Effector memory CD8-positive, alpha-beta T cell (primary cell): Measurements from ENCODE around the gene DAPK1.

Source experiments
- ATAC-seq: fragments of 150-1000 bp; cut with Tn5 transposase; replicated peaks from 2 replicates; pipeline ENCODE4 v1.10.0; 2021; ENCODE audit warnings: mild to moderate bottlenecking, moderate library complexity
- DNase-seq, 3 experiments: peaks; one replicate each; pipeline ENCODE4 v3.0.0; 2021
- H3K27ac Mint-ChIP-seq, 2 donors: one replicate each; pipeline ENCODE4 v1.8.0; 2022; ENCODE audit warnings: mild to moderate bottlenecking in 2 of 2, mixed read lengths in 2 of 2, moderate library complexity in 2 of 2
- H3K27me3 Mint-ChIP-seq, 2 donors: one replicate each; pipeline ENCODE4 v1.8.0; 2022; ENCODE audit warnings: mixed read lengths in 2 of 2
- H3K36me3 Mint-ChIP-seq: one replicate; pipeline ENCODE4 v1.8.0; 2022; ENCODE audit warnings: mild to moderate bottlenecking, moderate library complexity, mixed read lengths; ENCODE audit not compliant: insufficient read depth
- H3K4me1 Mint-ChIP-seq, 2 donors: one replicate each; pipeline ENCODE4 v1.8.0; 2022; ENCODE audit warnings: low read depth in 2 of 2, mixed read lengths in 2 of 2
- H3K4me3 Mint-ChIP-seq, 2 donors: one replicate each; pipeline ENCODE4 v1.8.0; 2022; ENCODE audit warnings: mild to moderate bottlenecking in 2 of 2, mixed read lengths in 2 of 2, moderate library complexity in 2 of 2
- H3K9me3 Mint-ChIP-seq, 2 donors: one replicate each; pipeline ENCODE4 v1.8.0; 2022; ENCODE audit warnings: mixed read lengths in 2 of 2

Gene DAPK1

DNA sequence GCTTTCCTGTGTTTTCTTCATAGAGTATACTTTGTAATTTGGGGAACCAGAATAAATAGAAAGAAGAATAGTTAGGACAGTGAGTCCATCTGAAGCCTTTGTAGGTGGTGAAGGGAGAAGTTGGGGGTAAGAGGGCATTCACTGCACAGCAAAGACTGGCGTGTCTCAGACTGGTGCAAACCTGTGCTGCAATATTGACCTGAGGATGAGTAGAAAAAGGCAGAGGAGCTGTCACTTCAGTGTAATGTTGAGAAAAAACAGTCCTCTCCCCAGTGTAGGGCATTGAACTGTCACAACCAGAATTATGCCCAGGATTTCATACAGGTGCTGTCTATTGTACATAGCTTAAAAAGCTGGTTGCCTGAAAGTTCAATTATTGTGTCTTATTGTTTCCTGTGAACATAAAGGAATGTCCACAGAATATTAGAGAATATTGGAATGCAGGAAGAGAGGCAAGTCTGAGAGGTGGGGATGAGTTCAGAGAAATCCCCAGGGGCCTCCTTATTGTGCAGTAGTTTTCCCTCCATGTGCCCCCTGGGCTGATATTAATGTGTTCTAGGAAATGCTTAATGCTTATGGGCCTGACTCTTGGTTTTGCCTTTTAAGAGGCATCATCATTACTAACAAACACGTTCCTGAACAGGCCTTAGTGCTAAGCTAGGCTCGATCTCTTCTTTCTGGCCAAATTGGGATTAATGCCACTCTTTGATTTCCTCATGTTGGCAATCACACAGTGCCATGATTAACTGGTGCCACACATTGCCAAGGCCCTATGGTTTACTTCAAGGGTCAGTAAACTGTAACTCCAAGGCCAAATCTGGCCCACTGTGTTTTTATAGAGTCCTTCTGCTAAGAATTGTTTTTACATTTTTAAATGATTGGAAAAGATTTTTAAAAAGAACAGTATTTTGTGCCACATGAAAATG, 34.0 kb downstream of the DAPK1 start:
- no peaks in the 10 kb centered on the region for H3K4me1 Mint-ChIP-seq
- no peaks in the 10 kb centered on the region for H3K27me3 Mint-ChIP-seq
- H3K4me3 Mint-ChIP-seq, result no peak overlapping the region
- H3K36me3 Mint-ChIP-seq, result no peaks in the 10 kb centered on the region
- no peaks in the 10 kb centered on the region for H3K9me3 Mint-ChIP-seq
- DNase-seq (no peak), ATAC-seq (no peak)
- no peak overlapping the region for H3K27ac Mint-ChIP-seq

DNA sequence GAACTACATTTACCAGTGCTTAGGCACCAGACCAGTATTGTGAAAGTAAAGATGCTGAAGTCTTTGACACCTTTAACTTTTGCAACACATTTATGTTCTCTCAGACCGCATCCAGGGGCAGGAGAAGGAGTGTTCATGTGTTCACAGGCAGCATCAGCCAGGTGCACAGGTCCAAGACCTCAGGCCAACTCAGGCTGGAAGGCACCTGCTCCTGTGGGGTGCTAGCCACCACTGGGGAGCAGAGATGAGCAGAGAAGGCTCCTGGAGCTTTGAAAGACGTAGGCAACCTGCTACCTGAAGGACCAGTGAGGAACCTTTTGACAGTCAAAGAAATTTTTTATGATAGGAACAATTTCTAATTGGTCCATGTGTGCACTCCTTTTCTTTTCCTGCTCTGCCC, 35.6 kb downstream of the DAPK1 start:
- ATAC-seq (no peak), DNase-seq (no peak)
- Mint-ChIP-seq H3K27me3 (no peaks in the 10 kb centered on the region), H3K4me1 (no peaks in the 10 kb centered on the region), H3K36me3 (no peaks in the 10 kb centered on the region), H3K9me3 (no peaks in the 10 kb centered on the region), H3K27ac (no peak overlapping the region), H3K4me3 (no peak overlapping the region)

DNA sequence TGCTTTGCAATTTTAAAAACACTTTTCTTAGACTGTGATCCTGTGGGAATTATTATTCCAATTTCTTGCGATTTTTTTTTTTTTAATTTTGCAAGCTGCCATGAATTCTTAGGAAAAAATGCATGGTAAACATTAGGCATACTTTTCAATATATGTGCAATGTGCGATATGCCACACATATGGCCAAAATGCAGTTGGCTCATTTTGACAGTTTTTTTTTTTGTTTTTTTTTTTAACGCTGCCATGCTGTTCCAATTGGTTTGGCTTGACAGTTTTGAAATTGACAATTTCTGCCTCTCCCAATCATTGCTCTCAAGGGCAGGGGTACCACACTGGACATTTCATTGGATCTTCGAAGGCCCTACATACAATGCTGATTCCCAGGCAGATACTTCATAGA, 36.4 kb downstream of the DAPK1 start:
- no peak overlapping the region for H3K27ac Mint-ChIP-seq
- H3K36me3 Mint-ChIP-seq, result no peaks in the 10 kb centered on the region
- no peak for DNase-seq
- no peak overlapping the region for H3K4me3 Mint-ChIP-seq
- H3K9me3 Mint-ChIP-seq, result no peaks in the 10 kb centered on the region
- no peaks in the 10 kb centered on the region for H3K4me1 Mint-ChIP-seq
- no peaks in the 10 kb centered on the region for H3K27me3 Mint-ChIP-seq
- no peak for ATAC-seq

DNA sequence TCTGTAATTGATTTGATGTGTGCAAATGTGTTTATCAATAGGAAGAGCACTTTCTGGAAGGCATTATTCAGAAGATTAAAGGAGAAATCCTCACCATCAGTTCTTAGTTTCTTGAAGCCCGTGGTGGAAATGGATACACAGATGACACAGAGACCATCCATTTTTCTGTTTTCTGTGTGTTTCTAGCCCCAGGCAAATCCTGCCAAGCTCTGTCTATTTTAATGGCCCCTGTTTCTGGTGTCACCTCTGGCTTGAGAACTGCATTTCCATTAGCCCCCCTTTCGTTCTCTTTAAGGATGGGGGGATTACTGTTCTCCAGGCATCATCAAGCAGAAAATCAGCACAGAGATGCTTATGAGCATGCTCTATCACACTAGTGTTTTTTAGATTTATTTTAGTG, 37.3 kb downstream of the DAPK1 start:
- Mint-ChIP-seq H3K9me3 (no peaks in the 10 kb centered on the region), H3K36me3 (no peaks in the 10 kb centered on the region), H3K27me3 (peaks cover 0 to 4% of the 10 kb centered on the region in 2 donors), H3K27ac (no peak overlapping the region), H3K4me1 (no peaks in the 10 kb centered on the region), H3K4me3 (no peak overlapping the region)
- ATAC-seq, result no peak
- no peak for DNase-seq

DNA sequence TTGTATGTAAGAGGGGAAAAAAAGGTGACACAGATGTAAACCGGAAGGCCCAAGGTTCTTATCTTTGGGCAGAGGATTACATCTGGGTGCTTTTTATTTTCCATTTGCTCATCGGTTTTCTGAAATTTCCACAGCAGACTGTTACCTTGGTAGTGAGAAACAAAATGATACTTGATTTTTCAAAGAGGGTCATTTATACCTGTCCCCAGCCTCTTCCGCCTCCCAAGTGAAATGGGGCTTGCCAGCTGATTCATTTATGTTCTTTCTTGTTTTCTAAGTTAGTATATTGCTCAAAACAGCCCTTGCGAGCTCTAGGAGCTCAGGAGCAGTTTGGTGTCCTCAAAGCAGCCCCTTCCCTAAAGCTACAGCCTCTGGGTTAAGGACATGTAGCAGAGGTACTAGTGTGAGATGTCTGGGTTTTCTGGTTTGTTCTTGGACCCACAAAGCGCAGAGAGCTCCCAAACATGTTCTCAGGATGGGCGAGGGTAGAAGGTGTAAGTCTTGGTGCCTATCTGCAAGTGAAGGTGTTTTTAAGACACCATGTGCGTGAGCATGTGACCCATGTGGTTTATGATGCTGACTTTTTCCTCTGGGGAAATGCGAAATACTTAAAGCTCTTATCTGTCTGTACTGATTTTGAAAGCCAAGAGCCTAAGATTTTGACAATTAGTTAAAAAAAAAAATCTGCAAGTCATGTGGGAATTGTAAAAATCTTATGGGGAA, 38.3 kb downstream of the DAPK1 start:
- Mint-ChIP-seq H3K4me1 (no peaks in the 10 kb centered on the region), H3K36me3 (peaks cover under 1% of the 10 kb centered on the region), H3K4me3 (no peak overlapping the region), H3K27me3 (peaks cover 0 to 5% of the 10 kb centered on the region in 2 donors), H3K27ac (no peak overlapping the region), H3K9me3 (no peaks in the 10 kb centered on the region)
- DNase-seq (no peak), ATAC-seq (no peak)

DNA sequence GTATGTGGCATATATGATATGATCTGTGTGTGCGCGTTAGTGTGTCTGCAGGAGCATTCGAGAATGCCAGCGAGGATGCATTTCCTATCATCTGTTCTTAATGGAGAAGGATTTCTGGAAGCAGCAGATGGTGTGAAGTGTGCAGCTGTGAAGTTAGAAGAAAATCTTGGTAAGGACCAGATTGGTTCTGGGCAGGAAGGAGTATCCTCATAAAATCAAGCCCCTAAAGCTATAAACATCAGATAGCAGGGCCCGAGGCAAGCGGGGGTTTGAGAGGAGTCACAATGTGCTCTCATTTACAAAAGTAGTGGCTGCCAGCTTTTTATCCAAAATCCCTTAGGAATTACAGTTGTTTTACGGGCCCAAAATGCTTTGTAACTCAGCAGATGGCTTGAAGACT, 40.0 kb downstream of the DAPK1 start:
- H3K4me1 Mint-ChIP-seq, result no peaks in the 10 kb centered on the region
- no peak overlapping the region for H3K4me3 Mint-ChIP-seq
- ATAC-seq, result no peak
- no peak for DNase-seq
- no peak overlapping the region for H3K27ac Mint-ChIP-seq
- no peaks in the 10 kb centered on the region for H3K9me3 Mint-ChIP-seq
- H3K36me3 Mint-ChIP-seq, result peaks cover 4% of the 10 kb centered on the region
- H3K27me3 Mint-ChIP-seq, result peaks cover 0 to 5% of the 10 kb centered on the region in 2 donors

DNA sequence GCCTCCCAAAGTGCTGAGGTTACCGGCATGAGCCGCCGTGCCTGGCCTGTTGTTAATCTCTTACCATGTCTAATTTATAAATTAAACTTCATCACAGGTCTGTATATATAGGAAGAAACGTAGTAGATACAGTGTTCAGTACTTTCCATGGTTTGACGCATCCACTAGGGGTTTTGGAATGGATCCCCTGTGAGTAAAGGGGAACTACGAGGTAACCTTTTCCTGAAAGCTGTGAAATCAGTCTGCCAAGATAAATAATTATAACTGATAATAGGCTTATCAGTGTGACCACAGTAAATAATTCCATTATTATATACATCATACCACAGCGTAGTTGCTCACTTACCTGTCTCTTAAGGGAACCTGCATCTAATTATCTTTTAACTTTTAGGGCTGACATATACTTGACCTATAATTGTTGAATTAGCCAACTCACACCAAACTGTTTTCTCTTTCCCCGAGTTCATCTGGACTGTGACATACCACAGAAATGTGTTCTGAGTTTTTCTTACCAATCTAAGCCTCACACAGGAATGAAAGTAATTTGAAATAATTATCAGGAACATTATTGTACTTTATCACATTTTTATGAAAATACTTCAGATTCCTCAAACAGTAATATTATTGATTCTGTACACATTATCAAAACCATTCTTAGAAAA, 42.9 kb downstream of the DAPK1 start:
- peaks cover 4% of the 10 kb centered on the region for H3K36me3 Mint-ChIP-seq
- H3K4me3 Mint-ChIP-seq, result no peak overlapping the region
- H3K27ac Mint-ChIP-seq, result no peak overlapping the region
- no peaks in the 10 kb centered on the region for H3K4me1 Mint-ChIP-seq
- DNase-seq, result no peak
- H3K9me3 Mint-ChIP-seq, result no peaks in the 10 kb centered on the region
- ATAC-seq, result no peak
- H3K27me3 Mint-ChIP-seq, result peaks cover 5 to 6% of the 10 kb centered on the region in 2 donors

DNA sequence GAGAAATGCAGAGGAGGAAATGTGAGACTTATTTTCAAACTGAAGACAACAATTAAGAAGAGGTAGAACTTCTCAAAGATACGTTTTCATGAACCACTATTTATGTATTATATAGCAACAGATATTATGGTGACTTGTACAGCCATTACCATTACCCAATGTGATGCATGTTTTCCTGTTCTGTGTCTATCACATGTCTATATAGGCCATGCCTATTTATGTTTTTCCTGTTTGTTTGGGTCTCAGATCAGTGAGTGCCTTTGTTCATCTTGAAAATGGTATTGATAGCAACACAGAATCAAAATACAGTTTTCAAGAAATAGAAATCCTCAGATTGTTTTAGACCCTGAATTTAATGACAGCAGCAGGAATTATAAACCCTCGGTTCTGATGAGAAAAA, 44.0 kb downstream of the DAPK1 start:
- Mint-ChIP-seq H3K9me3 (no peaks in the 10 kb centered on the region), H3K36me3 (peaks cover 4% of the 10 kb centered on the region), H3K27ac (no peak overlapping the region), H3K4me3 (no peak overlapping the region), H3K27me3 (peaks cover 5 to 6% of the 10 kb centered on the region in 2 donors), H3K4me1 (no peaks in the 10 kb centered on the region)
- ATAC-seq (no peak), DNase-seq (no peak)

DNA sequence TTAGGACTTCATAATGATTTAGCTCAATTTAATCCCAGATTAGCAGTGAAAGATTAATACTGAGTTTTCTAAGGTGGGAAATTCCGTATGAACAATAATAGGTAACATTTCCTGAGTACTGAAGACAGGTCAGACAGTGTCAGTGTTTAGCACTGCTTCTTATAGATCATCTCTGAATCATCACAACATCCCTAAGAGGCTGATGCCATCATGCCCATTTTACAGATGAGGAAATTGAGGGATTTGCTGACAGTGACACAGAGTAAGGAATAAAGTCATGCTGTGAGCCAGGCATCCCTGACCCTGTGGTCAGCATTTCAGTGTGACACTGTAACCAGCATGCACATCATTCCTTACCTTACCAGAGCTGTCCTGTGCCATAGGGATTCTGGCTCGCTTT, 44.5 kb downstream of the DAPK1 start:
- peaks cover 5 to 6% of the 10 kb centered on the region in 2 donors for H3K27me3 Mint-ChIP-seq

DNA sequence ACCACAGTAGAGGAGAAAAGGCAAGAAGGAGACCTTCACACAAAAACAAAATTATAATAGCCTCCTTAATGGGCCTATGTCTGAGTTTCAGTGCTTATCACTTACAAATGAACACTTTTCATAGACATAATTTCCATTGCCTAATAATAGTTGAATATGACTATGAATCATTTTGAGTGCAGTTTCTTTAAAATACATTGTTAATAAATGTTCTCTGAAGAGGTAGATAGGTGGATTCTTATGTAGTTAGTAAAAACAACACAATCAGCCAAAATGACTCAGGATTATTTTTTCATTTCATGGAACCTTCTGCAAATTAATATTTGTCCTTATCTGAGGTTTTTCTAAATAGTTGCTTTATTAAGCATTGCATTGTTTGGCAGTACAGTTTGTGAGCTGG, 45.6 kb downstream of the DAPK1 start:
- peaks cover 5 to 6% of the 10 kb centered on the region in 2 donors for H3K27me3 Mint-ChIP-seq
- H3K4me1 Mint-ChIP-seq, result no peaks in the 10 kb centered on the region
- H3K4me3 Mint-ChIP-seq, result no peak overlapping the region
- no peak for DNase-seq
- H3K9me3 Mint-ChIP-seq, result no peaks in the 10 kb centered on the region
- no peak overlapping the region for H3K27ac Mint-ChIP-seq
- no peak for ATAC-seq
- peaks cover 4% of the 10 kb centered on the region for H3K36me3 Mint-ChIP-seq

More for the DNA sequence above, 44.5 kb downstream of the DAPK1 start:
- no peak overlapping the region for H3K27ac Mint-ChIP-seq
- DNase-seq, result no peak
- no peaks in the 10 kb centered on the region for H3K9me3 Mint-ChIP-seq
- no peak overlapping the region for H3K4me3 Mint-ChIP-seq
- peaks cover 4% of the 10 kb centered on the region for H3K36me3 Mint-ChIP-seq
- no peaks in the 10 kb centered on the region for H3K4me1 Mint-ChIP-seq
- ATAC-seq, result no peak

DNA sequence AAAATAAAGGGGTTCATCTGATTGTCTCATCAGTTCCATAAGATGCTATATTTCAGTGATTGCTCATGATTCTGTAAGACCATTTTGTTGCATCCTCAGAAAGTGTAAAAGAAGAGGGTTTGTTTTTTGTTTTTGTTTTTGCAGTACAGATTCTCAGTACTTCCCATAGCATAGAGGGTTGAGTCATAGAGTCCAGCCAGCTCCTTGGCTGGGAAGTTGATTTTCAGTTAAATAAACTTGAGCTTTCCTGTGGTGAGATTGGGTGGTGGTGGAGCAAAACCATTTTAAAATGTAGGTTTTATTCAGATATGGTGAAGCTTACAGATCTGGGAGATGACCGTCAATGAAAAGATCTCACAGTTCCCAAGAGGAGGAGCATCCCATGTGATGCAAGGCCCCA, 48.2 kb downstream of the DAPK1 start:
- Mint-ChIP-seq H3K9me3 (peaks cover 0 to 6% of the 10 kb centered on the region in 2 donors), H3K27me3 (peaks cover 0 to 6% of the 10 kb centered on the region in 2 donors), H3K4me1 (no peaks in the 10 kb centered on the region), H3K4me3 (no peak overlapping the region), H3K36me3 (peaks cover 4% of the 10 kb centered on the region), H3K27ac (no peak overlapping the region)
- DNase-seq (no peak), ATAC-seq (no peak)

DNA sequence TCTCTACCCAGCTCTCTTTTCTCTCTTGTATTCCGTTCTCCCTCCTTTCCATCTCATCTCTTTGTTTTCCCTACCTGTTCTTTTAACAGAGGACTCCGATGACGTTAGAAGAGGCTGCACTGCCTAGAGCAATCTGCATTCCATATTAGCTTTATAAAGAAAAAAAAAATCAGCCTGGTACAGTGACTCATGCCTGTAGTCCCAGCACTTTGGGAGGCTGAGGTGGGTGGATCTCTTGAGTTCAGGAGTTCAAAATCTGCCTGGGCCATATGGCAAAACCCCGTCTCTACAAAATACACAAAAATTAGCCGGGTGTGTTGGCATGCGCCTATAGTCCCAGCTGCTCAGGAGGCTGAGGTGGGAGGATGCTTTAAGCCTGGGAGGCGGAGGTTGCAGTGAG, 49.0 kb downstream of the DAPK1 start:
- ATAC-seq (no peak), DNase-seq (no peak)
- no peak overlapping the region for H3K27ac Mint-ChIP-seq
- H3K4me3 Mint-ChIP-seq, result no peak overlapping the region
- H3K4me1 Mint-ChIP-seq, result no peaks in the 10 kb centered on the region
- peaks cover 0 to 6% of the 10 kb centered on the region in 2 donors for H3K9me3 Mint-ChIP-seq
- no peaks in the 10 kb centered on the region for H3K36me3 Mint-ChIP-seq
- H3K27me3 Mint-ChIP-seq, result peaks cover 0 to 6% of the 10 kb centered on the region in 2 donors

DNA sequence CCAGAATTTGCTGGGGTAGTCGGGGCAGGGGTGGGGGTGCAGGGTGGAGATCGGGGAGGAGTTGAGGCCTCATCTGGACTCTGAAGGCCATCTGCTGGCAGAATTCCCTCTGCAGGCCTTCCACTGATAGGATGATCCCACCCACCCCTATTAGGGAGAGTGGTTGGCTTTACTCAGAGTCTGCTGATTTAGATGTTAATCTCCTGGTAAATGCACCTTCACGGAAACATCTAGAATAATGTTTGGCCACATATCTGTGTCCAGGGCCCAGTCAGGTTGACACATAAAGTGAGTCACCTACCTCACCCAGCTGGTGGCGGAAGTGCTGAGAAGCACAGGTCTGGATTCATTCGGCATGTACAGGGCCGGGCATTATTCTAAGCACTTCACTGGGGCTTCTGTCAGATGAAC, 50.0 kb downstream of the DAPK1 start:
- H3K27ac Mint-ChIP-seq, result no peak overlapping the region

More for the DNA sequence above, 50.0 kb downstream of the DAPK1 start:
- no peak overlapping the region for H3K4me3 Mint-ChIP-seq
- H3K9me3 Mint-ChIP-seq, result peaks cover 0 to 6% of the 10 kb centered on the region in 2 donors
- peaks cover 0 to 6% of the 10 kb centered on the region in 2 donors for H3K27me3 Mint-ChIP-seq
- DNase-seq, result no peak
- no peaks in the 10 kb centered on the region for H3K36me3 Mint-ChIP-seq
- no peaks in the 10 kb centered on the region for H3K4me1 Mint-ChIP-seq
- no peak for ATAC-seq
